Memory B cell (primary cell): ENCODE measurements around the gene GK.
"Not testable (repeated sequence)": the region's sequence is repeated elsewhere in the genome, so short reads cannot be mapped to it uniquely, and the experiment has no call there.

ENCODE experiments used
- ATAC-seq: fragments of 150-1000 bp; cut with Tn5 transposase; 2 replicates; pipeline ENCODE4 v1.10.0; 2021; ENCODE audit warnings: low read depth, mild to moderate bottlenecking, moderate library complexity
- DNase-seq, 2 donors: peaks; one replicate each; pipeline ENCODE4 v3.0.0; 2022; ENCODE audit warnings: low spot score in 2 of 2
- H3K27ac Mint-ChIP-seq: one replicate; pipeline ENCODE4 v1.8.0; 2022; ENCODE audit warnings: mild to moderate bottlenecking, moderate library complexity, mixed read lengths
- H3K27me3 Mint-ChIP-seq: one replicate; pipeline ENCODE4 v1.8.0; 2022; ENCODE audit warnings: mixed read lengths
- H3K36me3 Mint-ChIP-seq: one replicate; pipeline ENCODE4 v1.8.0; 2022; ENCODE audit warnings: mild to moderate bottlenecking, mixed read lengths
- H3K4me1 Mint-ChIP-seq: one replicate; pipeline ENCODE4 v1.8.0; 2022; ENCODE audit warnings: mixed read lengths
- H3K4me3 Mint-ChIP-seq: one replicate; pipeline ENCODE4 v1.8.0; 2022; ENCODE audit warnings: mild to moderate bottlenecking, moderate library complexity, mixed read lengths
- H3K9me3 Mint-ChIP-seq: one replicate; pipeline ENCODE4 v1.8.0; 2022; ENCODE audit warnings: mixed read lengths

The GK gene

GRCh38 chrX:30665471-30665870 is 12.2 kb downstream of the GK start:
- no peak for DNase-seq
- Mint-ChIP-seq H3K4me1 (no peaks in the 10 kb centered on the region), H3K36me3 (peaks cover 18% of the 10 kb centered on the region)

GRCh38 chrX:30666094-30666493 is 12.9 kb downstream of the GK start:
- H3K4me3 Mint-ChIP-seq = no peak overlapping the region
- no peaks in the 10 kb centered on the region for H3K4me1 Mint-ChIP-seq
- DNase-seq (no peak), ATAC-seq (no peak)
- no peaks in the 10 kb centered on the region for H3K9me3 Mint-ChIP-seq
- H3K36me3 Mint-ChIP-seq = peaks cover 18% of the 10 kb centered on the region
- no peak overlapping the region for H3K27ac Mint-ChIP-seq
- no peaks in the 10 kb centered on the region for H3K27me3 Mint-ChIP-seq

More at GRCh38 chrX:30665471-30665870, 12.2 kb downstream of the GK start:
- Mint-ChIP-seq H3K9me3 (no peaks in the 10 kb centered on the region), H3K27ac (no peak overlapping the region), H3K27me3 (no peaks in the 10 kb centered on the region), H3K4me3 (no peak overlapping the region)
- no peak for ATAC-seq

GRCh38 chrX:30668581-30668980 is 15.4 kb downstream of the GK start:
- no peak for DNase-seq
- Mint-ChIP-seq H3K27me3 (no peaks in the 10 kb centered on the region), H3K27ac (no peak overlapping the region), H3K4me3 (no peak overlapping the region), H3K36me3 (peaks cover 20% of the 10 kb centered on the region), H3K9me3 (no peaks in the 10 kb centered on the region), H3K4me1 (no peaks in the 10 kb centered on the region)
- no peak for ATAC-seq

- not testable (repeated sequence) for H3K27ac Mint-ChIP-seq, ATAC-seq, H3K27me3 Mint-ChIP-seq, H3K9me3 Mint-ChIP-seq, DNase-seq, H3K4me3 Mint-ChIP-seq, H3K4me1 Mint-ChIP-seq
- H3K36me3 Mint-ChIP-seq = peaks cover 22% of the 10 kb centered on the region
These were observed 18.0 kb downstream of the GK start for GRCh38 chrX:30671189-30671588.

GRCh38 chrX:30673127-30673796 is 20.0 kb downstream of the GK start:
- Mint-ChIP-seq H3K9me3 (no peaks in the 10 kb centered on the region), H3K4me3 (no peak overlapping the region), H3K27me3 (no peaks in the 10 kb centered on the region), H3K27ac (no peak overlapping the region), H3K4me1 (no peaks in the 10 kb centered on the region), H3K36me3 (peaks cover 20% of the 10 kb centered on the region)
- ATAC-seq = no peak
- DNase-seq = no peak

- ATAC-seq = no peak
- H3K27ac Mint-ChIP-seq = no peak overlapping the region
- no peak overlapping the region for H3K4me3 Mint-ChIP-seq
- no peaks in the 10 kb centered on the region for H3K4me1 Mint-ChIP-seq
- no peak for DNase-seq
- H3K36me3 Mint-ChIP-seq = peaks cover 14% of the 10 kb centered on the region
- no peaks in the 10 kb centered on the region for H3K27me3 Mint-ChIP-seq
- no peaks in the 10 kb centered on the region for H3K9me3 Mint-ChIP-seq
These were observed 20.8 kb downstream of the GK start for GRCh38 chrX:30673884-30674598.

GRCh38 chrX:30674799-30675198 is 21.6 kb downstream of the GK start:
- Mint-ChIP-seq H3K4me1 (no peaks in the 10 kb centered on the region), H3K27me3 (no peaks in the 10 kb centered on the region), H3K27ac (no peak overlapping the region), H3K36me3 (peaks cover 14% of the 10 kb centered on the region), H3K4me3 (no peak overlapping the region), H3K9me3 (no peaks in the 10 kb centered on the region)
- DNase-seq (no peak), ATAC-seq (no peak)

GRCh38 chrX:30679369-30679768 is 26.1 kb downstream of the GK start:
- Mint-ChIP-seq H3K9me3 (no peaks in the 10 kb centered on the region), H3K27me3 (no peaks in the 10 kb centered on the region), H3K4me1 (no peaks in the 10 kb centered on the region), H3K36me3 (peaks cover 4% of the 10 kb centered on the region), H3K27ac (no peak overlapping the region), H3K4me3 (no peak overlapping the region)
- no peak for ATAC-seq
- DNase-seq = no peak

GRCh38 chrX:30680618-30681017 is 27.4 kb downstream of the GK start:
- Mint-ChIP-seq H3K27ac (no peak overlapping the region), H3K4me3 (no peak overlapping the region), H3K27me3 (no peaks in the 10 kb centered on the region), H3K9me3 (no peaks in the 10 kb centered on the region), H3K4me1 (no peaks in the 10 kb centered on the region), H3K36me3 (peaks cover 2% of the 10 kb centered on the region)
- ATAC-seq (no peak), DNase-seq (no peak)

- no peak overlapping the region for H3K4me3 Mint-ChIP-seq
- ATAC-seq (no peak), DNase-seq (no peak)
- no peak overlapping the region for H3K27ac Mint-ChIP-seq
- no peaks in the 10 kb centered on the region for H3K9me3 Mint-ChIP-seq
- no peaks in the 10 kb centered on the region for H3K27me3 Mint-ChIP-seq
- peaks cover 6% of the 10 kb centered on the region for H3K36me3 Mint-ChIP-seq
- no peaks in the 10 kb centered on the region for H3K4me1 Mint-ChIP-seq
These were observed 35.4 kb downstream of the GK start for GRCh38 chrX:30688641-30689040.

- Mint-ChIP-seq H3K27ac (no peak overlapping the region), H3K4me1 (no peaks in the 10 kb centered on the region), H3K36me3 (peaks cover 6% of the 10 kb centered on the region), H3K27me3 (no peaks in the 10 kb centered on the region), H3K4me3 (no peak overlapping the region), H3K9me3 (no peaks in the 10 kb centered on the region)
- DNase-seq (no peak), ATAC-seq (no peak)
These were observed 35.9 kb downstream of the GK start for GRCh38 chrX:30689116-30689515.

GRCh38 chrX:30690330-30690729 is 37.1 kb downstream of the GK start:
- peak overlapping the region; percentile 47 for H3K27ac Mint-ChIP-seq

GRCh38 chrX:30693999-30694650 is 40.9 kb downstream of the GK start:
- H3K4me1 Mint-ChIP-seq = no peaks in the 10 kb centered on the region
- H3K4me3 Mint-ChIP-seq = no peak overlapping the region
- ATAC-seq (no peak), DNase-seq (no peak)
- H3K36me3 Mint-ChIP-seq = peaks cover 7% of the 10 kb centered on the region
- H3K27ac Mint-ChIP-seq = no peak overlapping the region
- no peaks in the 10 kb centered on the region for H3K27me3 Mint-ChIP-seq
- H3K9me3 Mint-ChIP-seq = no peaks in the 10 kb centered on the region

More at GRCh38 chrX:30690330-30690729, 37.1 kb downstream of the GK start:
- H3K36me3 Mint-ChIP-seq = peaks cover 7% of the 10 kb centered on the region
- H3K27me3 Mint-ChIP-seq = no peaks in the 10 kb centered on the region
- no peaks in the 10 kb centered on the region for H3K4me1 Mint-ChIP-seq
- no peaks in the 10 kb centered on the region for H3K9me3 Mint-ChIP-seq
- H3K4me3 Mint-ChIP-seq = no peak overlapping the region
- DNase-seq (no peak), ATAC-seq (no peak)

- Mint-ChIP-seq H3K4me3 (no peak overlapping the region), H3K27me3 (no peaks in the 10 kb centered on the region), H3K36me3 (peaks cover 8% of the 10 kb centered on the region), H3K4me1 (no peaks in the 10 kb centered on the region), H3K9me3 (no peaks in the 10 kb centered on the region), H3K27ac (no peak overlapping the region)
- DNase-seq (no peak), ATAC-seq (no peak)
These were observed 49.5 kb downstream of the GK start for GRCh38 chrX:30702736-30703135.
